Measurements from ENCODE around the gene ZDHHC8. TPM values are rescaled to one million over a fixed set of nuclear protein-coding genes. Genes with fewer than 3 reads are reported as not detected.

Gene ZDHHC8
- total and polyA plus RNA-seq, 9 donors, result 5.1 to 77.4 (median 58.9) TPM

- Histone ChIP-seq H3K4me1 (ENCODE audit: insufficient read depth) (no peaks in the 10 kb centered on the region), H3K4me3 (no peak overlapping the region), H3K9me3 (no peaks in the 10 kb centered on the region), H3K27ac (no peak overlapping the region), H3K36me3 (no peaks in the 10 kb centered on the region), H3K27me3 (no peaks in the 10 kb centered on the region)
- WGBS, 3 donors, result 85 to 90% (median 86%) methylated on average over 9 of the region's 9 CpGs
- TF ChIP-seq POLR2A (IDR thresholded peaks at IDR 0.05) (no peak), CTCF (IDR thresholded peaks at IDR 0.05) (no peak), EP300 (IDR thresholded peaks at IDR 0.05) (no peak)
- no peak for DNase-seq
- intact Hi-C loops (cut with DNase I), result no loop called here
These were observed 50.8 kb downstream of the ZDHHC8 start for GRCh38 chr22:20182365-20182764.

- TF ChIP-seq CTCF (IDR thresholded peaks at IDR 0.05), result no peak
- TF ChIP-seq EP300 (IDR thresholded peaks at IDR 0.05), result no peak
- no peak for TF ChIP-seq POLR2A (IDR thresholded peaks at IDR 0.05)
- intact Hi-C loops (cut with DNase I), result no loop called here
- DNase-seq, result no peak
These were observed 51.5 kb downstream of the ZDHHC8 start for GRCh38 chr22:20183101-20183500.

GRCh38 chr22:20183823-20184222 is 52.2 kb downstream of the ZDHHC8 start:
- intact Hi-C loops (cut with DNase I), result no loop called here
- Histone ChIP-seq H3K27ac (no peak overlapping the region), H3K27me3 (no peaks in the 10 kb centered on the region), H3K9me3 (no peaks in the 10 kb centered on the region), H3K4me1 (ENCODE audit: insufficient read depth) (no peaks in the 10 kb centered on the region), H3K4me3 (no peak overlapping the region), H3K36me3 (no peaks in the 10 kb centered on the region)
- WGBS, 3 donors, result 67 to 90% (median 75%) methylated on average over 6 of the region's 6 CpGs
- no peak for DNase-seq
- TF ChIP-seq EP300 (IDR thresholded peaks at IDR 0.05) (no peak), POLR2A (IDR thresholded peaks at IDR 0.05) (no peak), CTCF (IDR thresholded peaks at IDR 0.05) (no peak)

More at GRCh38 chr22:20183101-20183500, 51.5 kb downstream of the ZDHHC8 start:
- Histone ChIP-seq H3K4me1 (ENCODE audit: insufficient read depth) (no peaks in the 10 kb centered on the region), H3K36me3 (no peaks in the 10 kb centered on the region), H3K4me3 (no peak overlapping the region), H3K27me3 (no peaks in the 10 kb centered on the region), H3K9me3 (no peaks in the 10 kb centered on the region), H3K27ac (no peak overlapping the region)
- 90 to 91% (median 91%) methylated on average over 8 of the region's 8 CpGs for WGBS, 3 donors

- Histone ChIP-seq H3K4me3 (no peak overlapping the region), H3K9me3 (no peaks in the 10 kb centered on the region), H3K36me3 (no peaks in the 10 kb centered on the region), H3K27ac (no peak overlapping the region), H3K4me1 (ENCODE audit: insufficient read depth) (no peaks in the 10 kb centered on the region), H3K27me3 (no peaks in the 10 kb centered on the region)
- intact Hi-C loops (cut with DNase I), result no loop called here
- no peak for TF ChIP-seq POLR2A (IDR thresholded peaks at IDR 0.05)
- no peak for TF ChIP-seq EP300 (IDR thresholded peaks at IDR 0.05)
- no peak for TF ChIP-seq CTCF (IDR thresholded peaks at IDR 0.05)
- 67 to 70% (median 70%) methylated on average over 15 to 18 of the region's 18 CpGs for WGBS, 3 donors
- DNase-seq, result no peak
These were observed 53.0 kb downstream of the ZDHHC8 start for GRCh38 chr22:20184501-20185165.
